Neural progenitor cell (in vitro differentiated cells): ENCODE data around the gene GPR50. TPM values are rescaled to one million over a fixed set of nuclear protein-coding genes. Genes with fewer than 3 reads are reported as not detected.

Experiments
- DNase-seq: peaks from one replicate; pipeline ENCODE4 v3.0.0-alpha.2; 2016; ENCODE audit warnings: low spot score
- H2AFZ ChIP-seq: fragments of 200-600 bp; sonication (generic); replicated peaks from 2 replicates; pipeline ENCODE4 v1.6.1; 2016; ENCODE audit warnings: antibody characterized with exemption
- H3F3A ChIP-seq: fragments of 200-600 bp; sonication (generic); 2 replicates; pipeline ENCODE4 v1.6.1; 2016; ENCODE audit warnings: antibody characterized with exemption, low read depth
- H3K27ac ChIP-seq: fragments of 200-600 bp; sonication (generic); 2 replicates; pipeline ENCODE4 v1.5.1; 2016; ENCODE audit warnings: mild to moderate bottlenecking
- H3K27me3 ChIP-seq: fragments of 200-600 bp; sonication (generic); 2 replicates; pipeline ENCODE4 v1.6.1; 2016; ENCODE audit warnings: mild to moderate bottlenecking, moderate library complexity
- H3K36me3 ChIP-seq: fragments of 200-600 bp; sonication (generic); 2 replicates; pipeline ENCODE4 v1.5.1; 2016
- H3K4me1 ChIP-seq: fragments of 200-600 bp; sonication (generic); 2 replicates; pipeline ENCODE4 v1.6.1; 2016; ENCODE audit warnings: mixed run types
- H3K4me2 ChIP-seq: fragments of 200-600 bp; sonication (generic); 2 replicates; pipeline ENCODE4 v1.6.1; 2016
- H3K4me3 ChIP-seq: fragments of 200-600 bp; sonication (generic); 2 replicates; pipeline ENCODE4 v1.5.1; 2016
- H3K79me2 ChIP-seq: fragments of 200-600 bp; sonication (generic); 2 replicates; pipeline ENCODE4 v1.6.1; 2016; ENCODE audit warnings: low read depth
- H3K9ac ChIP-seq: fragments of 200-600 bp; sonication (generic); 2 replicates; pipeline ENCODE4 v1.6.1; 2016
- H3K9me3 ChIP-seq: fragments of 200-600 bp; sonication (generic); 2 replicates; pipeline ENCODE4 v1.5.1; 2016; ENCODE audit warnings: low read depth
- H4K20me1 ChIP-seq: fragments of 200-600 bp; sonication (generic); 2 replicates; pipeline ENCODE4 v1.6.1; 2016; ENCODE audit warnings: low read depth
- H3K27ac Mint-ChIP-seq: 3 replicates; pipeline ENCODE4 v1.8.0; 2021; ENCODE audit warnings: mixed read lengths
- H3K27me3 Mint-ChIP-seq: 2 replicates; pipeline ENCODE4 v1.8.0; 2022; ENCODE audit warnings: low read depth, mild to moderate bottlenecking, inconsistent platforms, moderate library complexity, mixed read lengths; ENCODE audit not compliant: insufficient read depth
- H3K36me3 Mint-ChIP-seq: 3 replicates; pipeline ENCODE4 v1.8.0; 2021; ENCODE audit warnings: mixed read lengths
- H3K4me1 Mint-ChIP-seq: 3 replicates; pipeline ENCODE4 v1.8.0; 2021; ENCODE audit warnings: mixed read lengths
- H3K4me3 Mint-ChIP-seq: 3 replicates; pipeline ENCODE4 v1.8.0; 2021; ENCODE audit warnings: mild to moderate bottlenecking, moderate library complexity, mixed read lengths
- H3K9me3 Mint-ChIP-seq: 3 replicates; pipeline ENCODE4 v1.8.0; 2020; ENCODE audit warnings: mixed read lengths
- CTCF ChIP-seq: fragments of 200-600 bp; sonication (generic); IDR thresholded peaks from 2 replicates; pipeline ENCODE4 v1.5.1; 2017; ENCODE audit warnings: antibody characterized with exemption, mild to moderate bottlenecking
- EZH2 ChIP-seq: fragments of 200-600 bp; sonication (generic); IDR thresholded peaks from 2 replicates; pipeline ENCODE4 v1.6.1; 2017; ENCODE audit warnings: antibody characterized with exemption, mild to moderate bottlenecking, moderate library complexity
- EZH2phosphoT487 ChIP-seq: fragments of 200-600 bp; sonication (generic); IDR thresholded peaks from 2 replicates; pipeline ENCODE4 v1.6.1; 2017; ENCODE audit warnings: antibody characterized with exemption
- total RNA-seq: library from RNA; depleted of rRNA; stranded (reverse); fragments of >200 nt; gene quantifications from 2 replicates; pipeline ENCODE4 v1.2.3, GENCODE V29; 2015; ENCODE audit warnings: low replicate concordance

Gene GPR50
- total RNA-seq, 1 donor from 2014 or later = 0.47 TPM

- H3K36me3 Mint-ChIP-seq = no peaks in the 10 kb centered on the region
- Histone ChIP-seq H3K4me2 (no peak overlapping the region), H3K9me3 (no peaks in the 10 kb centered on the region), H3K9ac (no peak overlapping the region), H3F3A (no peaks in the 10 kb centered on the region), H3K27ac (no peak overlapping the region), H3K27me3 (no peaks in the 10 kb centered on the region), H3K4me3 (no peak overlapping the region), H3K4me1 (no peaks in the 10 kb centered on the region), H4K20me1 (no peaks in the 10 kb centered on the region), H3K36me3 (no peaks in the 10 kb centered on the region), H3K79me2 (no peaks in the 10 kb centered on the region), H2AFZ (no peak overlapping the region)
- H3K4me1 Mint-ChIP-seq = no peaks in the 10 kb centered on the region
- TF ChIP-seq EZH2phosphoT487 = no peak
- TF ChIP-seq EZH2 = no peak
- no peak for TF ChIP-seq CTCF
- no peaks in the 10 kb centered on the region for H3K27me3 Mint-ChIP-seq
- DNase-seq = no peak
- H3K9me3 Mint-ChIP-seq = peaks cover 7% of the 10 kb centered on the region
- no peak overlapping the region for H3K4me3 Mint-ChIP-seq
- no peak overlapping the region for H3K27ac Mint-ChIP-seq
These were observed 30.5 kb downstream of the GPR50 start for GRCh38 chrX:151206871-151207270.

GRCh38 chrX:151225843-151226242 is 49.5 kb downstream of the GPR50 start:
- Histone ChIP-seq H3F3A (no peaks in the 10 kb centered on the region), H3K9ac (no peak overlapping the region), H3K79me2 (no peaks in the 10 kb centered on the region), H3K27ac (no peak overlapping the region), H3K4me2 (no peak overlapping the region), H3K9me3 (peaks cover 8% of the 10 kb centered on the region), H3K4me3 (no peak overlapping the region), H3K4me1 (no peaks in the 10 kb centered on the region), H3K27me3 (peaks cover 25% of the 10 kb centered on the region), H2AFZ (peak overlapping the region; percentile 42), H4K20me1 (no peaks in the 10 kb centered on the region), H3K36me3 (no peaks in the 10 kb centered on the region)
- TF ChIP-seq CTCF (no peak), EZH2 (no peak), EZH2phosphoT487 (no peak)
- H3K4me1 Mint-ChIP-seq = no peaks in the 10 kb centered on the region
- H3K36me3 Mint-ChIP-seq = no peaks in the 10 kb centered on the region
- no peak for DNase-seq
- peaks cover 8% of the 10 kb centered on the region for H3K9me3 Mint-ChIP-seq
- no peak overlapping the region for H3K27ac Mint-ChIP-seq
- H3K27me3 Mint-ChIP-seq = peaks cover 2% of the 10 kb centered on the region
- no peak overlapping the region for H3K4me3 Mint-ChIP-seq

- no peaks in the 10 kb centered on the region for H3F3A ChIP-seq
- Mint-ChIP-seq H3K4me1 (no peaks in the 10 kb centered on the region), H3K27me3 (peaks cover 2% of the 10 kb centered on the region), H3K27ac (no peak overlapping the region), H3K36me3 (no peaks in the 10 kb centered on the region), H3K9me3 (peaks cover 8% of the 10 kb centered on the region), H3K4me3 (no peak overlapping the region)
- no peaks in the 10 kb centered on the region for H3K4me1 ChIP-seq
- peaks cover 25% of the 10 kb centered on the region for H3K27me3 ChIP-seq
- H3K9me3 ChIP-seq = no peaks in the 10 kb centered on the region
- H3K4me3 ChIP-seq = no peak overlapping the region
- DNase-seq = no peak
- no peaks in the 10 kb centered on the region for H4K20me1 ChIP-seq
- H2AFZ ChIP-seq = no peak overlapping the region
- H3K27ac ChIP-seq = no peak overlapping the region
- no peak overlapping the region for H3K4me2 ChIP-seq
- H3K36me3 ChIP-seq = no peaks in the 10 kb centered on the region
- H3K79me2 ChIP-seq = no peaks in the 10 kb centered on the region
- H3K9ac ChIP-seq = no peak overlapping the region
- no peak for TF ChIP-seq EZH2
- TF ChIP-seq EZH2phosphoT487 = no peak
- no peak for TF ChIP-seq CTCF
These were observed 50.6 kb downstream of the GPR50 start for GRCh38 chrX:151226941-151227340.
